ENCODE results near the gene STK16.

DNA sequence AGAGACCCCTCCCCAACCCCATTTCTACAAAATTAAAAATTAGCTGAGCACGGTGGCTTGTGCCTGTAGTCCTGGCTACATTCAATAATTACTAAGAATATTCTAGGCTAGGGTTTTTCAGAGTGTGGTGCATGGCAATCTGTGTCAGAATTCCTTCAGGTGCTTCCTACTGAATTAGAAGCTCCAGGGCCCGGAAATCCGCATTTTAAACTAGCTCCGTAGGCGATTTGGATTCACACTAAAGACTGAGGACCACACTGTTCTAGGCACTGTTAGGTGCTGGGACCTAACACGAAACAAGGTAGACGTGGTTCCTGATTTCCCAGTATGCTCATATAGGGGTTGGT, 39.3 kb upstream of the STK16 start:
- TF ChIP-seq CTCF (conservative IDR thresholded peaks at IDR 0.05; ENCODE audit: low read depth, low read length) (no peak), EZH2 (IDR thresholded peaks at IDR 0.05; ENCODE audit: borderline replicate concordance, low read depth, low read length, poor library complexity, severe bottlenecking) (no peak)

Data from A673 (cell line).